Endothelial cell of umbilical vein (primary cell): Measurements from ENCODE around the gene SCUBE3. TPM values are rescaled to one million over a fixed set of nuclear protein-coding genes. Genes with fewer than 3 reads are reported as not detected.

Experiments
- BruUV-seq: library from RNA; stranded (reverse); fragments of 400-500 nt; replicated peaks from 2 replicates; lab custom pipeline; 2021; lab: Mats Ljungman, UMichigan
- CTCF ChIA-PET: fragments of 300-600, 350-600 bp; sonication (Branson Sonifier 250); formaldehyde crosslinking; loops from one replicate; lab custom pipeline; 2021; ENCODE audit warnings: antibody characterized with exemption, inconsistent platforms; lab: Charles Lee
- POLR2A ChIA-PET: fragments of 300-600, 350-600 bp; sonication (Branson Sonifier 250); formaldehyde crosslinking; loops from one replicate; lab custom pipeline; 2021; ENCODE audit warnings: antibody characterized with exemption, inconsistent platforms; lab: Charles Lee
- DNase-seq: peaks from one replicate; pipeline ENCODE4 v3.0.0-alpha.2; 2011; ENCODE audit warnings: low read depth, low spot score
- FAIRE-seq: peaks from 2 replicates; lab custom pipeline; 2011; peaks lifted over from hg19 to GRCh38; lab: Jason Lieb, UNC
- H2AFZ ChIP-seq: 2 replicates; pipeline ENCODE4 v1.6.0; 2012; ENCODE audit warnings: low read depth, low read length, control low read depth, inconsistent platforms
- H3K27ac ChIP-seq: 2 replicates; pipeline ENCODE4 v1.5.1; 2011; ENCODE audit warnings: low read depth, mild to moderate bottlenecking, control low read depth, low read length, moderate library complexity; ENCODE audit not compliant: insufficient read depth
- H3K27me3 ChIP-seq, 2 experiments: 2 replicates each; pipeline versions ENCODE4 v1.6.0 to v1.6.1; 2011; ENCODE audit warnings: low read length in 2 of 2, mixed read lengths in 1 of 2; ENCODE audit not compliant: control insufficient read depth in 2 of 2, insufficient read depth in 2 of 2
- H3K36me3 ChIP-seq, 2 experiments: 2 replicates in 1 of 2; 3 replicates in 1 of 2; pipeline ENCODE4 v1.5.1; 2011; ENCODE audit warnings: low read length in 2 of 2, mild to moderate bottlenecking in 1 of 2, moderate library complexity in 1 of 2; ENCODE audit not compliant: control insufficient read depth in 2 of 2, insufficient read depth in 2 of 2; ENCODE audit errors: extremely low read depth in 1 of 2
- H3K4me1 ChIP-seq: 3 replicates; pipeline ENCODE4 v1.5.1; 2011; ENCODE audit warnings: mild to moderate bottlenecking, low read length; ENCODE audit not compliant: control insufficient read depth, insufficient read depth; ENCODE audit errors: extremely low read depth
- H3K4me2 ChIP-seq: 2 replicates; pipeline ENCODE4 v1.6.1; 2011; ENCODE audit warnings: low read length, control low read depth, mixed read lengths; ENCODE audit not compliant: insufficient read depth
- H3K4me3 ChIP-seq, 3 experiments: fragments of 200-600 bp in 1 of 3; sonication (generic), shearing (Covaris generic) in 1 of 3; replicated peaks in 1 of 3; 2 replicates each; pipeline ENCODE4 v1.5.1; 2011 to 2016; ENCODE audit warnings: control low read depth in 3 of 3, low read length in 3 of 3, mild to moderate bottlenecking in 2 of 3, inconsistent platforms in 1 of 3, low read depth in 1 of 3, moderate library complexity in 1 of 3; ENCODE audit not compliant: insufficient read depth in 1 of 3
- H3K79me2 ChIP-seq: 2 replicates; pipeline ENCODE4 v1.6.0; 2012; ENCODE audit warnings: low read length, inconsistent platforms; ENCODE audit not compliant: control insufficient read depth, insufficient read depth
- H3K9ac ChIP-seq: replicated peaks from 2 replicates; pipeline ENCODE3; 2011; ENCODE audit warnings: low read length, control low read depth; ENCODE audit not compliant: insufficient read depth; ENCODE audit errors: extremely low read depth
- H3K9me1 ChIP-seq: replicated peaks from 3 replicates; pipeline ENCODE4 v1.6.0; 2011; ENCODE audit warnings: mild to moderate bottlenecking, low read length; ENCODE audit not compliant: control insufficient read depth, insufficient read depth; ENCODE audit errors: extremely low read depth
- H3K9me3 ChIP-seq: replicated peaks from 2 replicates; pipeline ENCODE4 v1.5.1; 2012; ENCODE audit warnings: low read length, inconsistent platforms; ENCODE audit not compliant: control insufficient read depth, insufficient read depth
- H4K20me1 ChIP-seq: replicated peaks from 2 replicates; pipeline ENCODE3; 2011; ENCODE audit warnings: mild to moderate bottlenecking, low read length; ENCODE audit not compliant: control insufficient read depth, insufficient read depth; ENCODE audit errors: extremely low read depth
- CTCF ChIP-seq, 2 donors: IDR thresholded peaks; 1 replicate in 1 of 2; 2 replicates in 1 of 2; pipeline ENCODE4 v1.5.1; 2011; ENCODE audit warnings: low read length in 2 of 2, mild to moderate bottlenecking in 2 of 2, moderate library complexity in 2 of 2, control low read depth in 1 of 2, inconsistent platforms in 1 of 2, low read depth in 1 of 2; ENCODE audit not compliant: insufficient read depth in 1 of 2; ENCODE audit errors: extremely low read depth in 1 of 2
- EZH2 ChIP-seq: IDR thresholded peaks from 2 replicates; pipeline ENCODE4 v1.6.1; 2012; ENCODE audit warnings: borderline replicate concordance, low read depth, mild to moderate bottlenecking, moderate library complexity, low read length, inconsistent platforms; ENCODE audit not compliant: severe bottlenecking
- FOS ChIP-seq: IDR thresholded peaks from 2 replicates; pipeline ENCODE4 v1.6.1; 2011; ENCODE audit warnings: mild to moderate bottlenecking, low read length, moderate library complexity, borderline replicate concordance; ENCODE audit not compliant: insufficient read depth
- GATA2 ChIP-seq: IDR thresholded peaks from 2 replicates; pipeline ENCODE4 v1.7.0; 2011; ENCODE audit warnings: low read depth, mild to moderate bottlenecking, moderate library complexity, mixed read lengths, low read length; ENCODE audit not compliant: insufficient read length, insufficient read depth
- JUN ChIP-seq: IDR thresholded peaks from 2 replicates; pipeline ENCODE4 v1.6.1; 2011; ENCODE audit warnings: borderline replicate concordance, low read depth; ENCODE audit not compliant: insufficient read length, insufficient read depth
- MAX ChIP-seq: IDR thresholded peaks from 2 replicates; pipeline ENCODE4 v1.6.1; 2011; ENCODE audit not compliant: insufficient read depth, insufficient read length
- MYC ChIP-seq: IDR thresholded peaks from one replicate; pipeline ENCODE4 v1.6.1; 2011; ENCODE audit warnings: mild to moderate bottlenecking, low read depth, low read length
- POLR2A ChIP-seq: IDR thresholded peaks from 2 replicates; pipeline ENCODE4 v1.6.1; 2012; ENCODE audit warnings: low read depth, mild to moderate bottlenecking, control low read depth, low read length
- POLR2AphosphoS5 ChIP-seq: IDR thresholded peaks from 2 replicates; pipeline ENCODE4 v1.6.1; 2012; ENCODE audit warnings: low read depth, mild to moderate bottlenecking, control low read depth, low read length, moderate library complexity; ENCODE audit not compliant: insufficient read depth
- dilution Hi-C: fragments of 300-500 bp; cut with MboI; formaldehyde crosslinking; loops from one replicate; pipeline ENCODE4 v1.15.0; 2019; ENCODE audit warnings: low sequenced_read_pairs; ENCODE audit not compliant: extremely low pct_ligation_motif_present
- intact Hi-C: fragments of 100-400 bp; cut with micrococcal nuclease; formaldehyde crosslinking; loops from one replicate; pipeline ENCODE4 v1.10.0; 2022
- polyA plus RNA-seq, 4 experiments: library from polyadenylated mRNA; depleted of rRNA in 3 of 4; stranded (reverse) in 3 of 4; unstranded in 1 of 4; fragments of >200 nt; gene quantifications; 2 replicates each; pipeline versions ENCODE4 v1.2.1 to v1.2.3, GENCODE V29; 2011 to 2012; ENCODE audit warnings: missing spikeins in 1 of 4
- total RNA-seq: library from RNA; stranded (reverse); gene quantifications from 2 replicates; pipeline ENCODE4 v1.2.3, GENCODE V29; 2021

The SCUBE3 gene
- total and polyA plus RNA-seq, 2 donors (not counting 3 experiments of a cell fraction or from before 2014, with no cell fraction given) = 1.1 to 1.5 TPM

- no peak overlapping the region for H3K27ac ChIP-seq
- no TSS peak for BruUV-seq
These were observed 4.3 kb downstream of the SCUBE3 start for GRCh38 chr6:35218021-35218420.

More at GRCh38 chr6:35218021-35218420, 4.3 kb downstream of the SCUBE3 start:
- TF ChIP-seq POLR2AphosphoS5 (no peak), FOS (no peak), MYC (no peak), JUN (no peak), CTCF (IDR thresholded peaks at IDR 0.05; ENCODE audit: extremely low read depth in 1 of 2, insufficient read depth in 1 of 2, low read depth in 1 of 2, low read length in 2 of 2) (no peak), MAX (no peak), POLR2A (no peak), GATA2 (no peak), EZH2 (no peak)
- ChIA-PET POLR2A (interaction anchor here (1.3 kb wide), 1 partner anchor 13 kb away, joined by 3 read pairs; no protein-coding TSS in a partner anchor), CTCF (interaction anchor here (2.2 to 3.3 kb wide), 3 partner anchors 12 to 23 kb away, joined by 6 to 29 read pairs (median 29); no protein-coding TSS in a partner anchor)
- Histone ChIP-seq H3K4me2 (no peak overlapping the region), H4K20me1 (no peaks in the 10 kb centered on the region), H3K9ac (no peak overlapping the region), H3K36me3 (no peaks in the 10 kb centered on the region), H2AFZ (no peak overlapping the region), H3K4me3 (no peak overlapping the region), H3K27me3 (peaks cover 22% of the 10 kb centered on the region in 2 experiments), H3K9me3 (no peaks in the 10 kb centered on the region), H3K9me1 (no peaks in the 10 kb centered on the region), H3K4me1 (peaks cover 5% of the 10 kb centered on the region), H3K79me2 (no peaks in the 10 kb centered on the region)
- DNase-seq = peak; percentile 19
- dilution Hi-C loops = no loop called here
- intact Hi-C loops = loop anchor here (5.0 kb wide), 1 partner anchor 39 kb away; the partner anchor contains the start of gene ZNF76
- FAIRE-seq = no peak
